Raji (cell line): ENCODE data around the gene CEBPE.

Experiments
- POLR2A ChIP-seq: IDR thresholded peaks from 2 replicates; pipeline ENCODE4 v1.6.1; 2011; ENCODE audit warnings: low read depth, low read length, control low read depth; ENCODE audit not compliant: insufficient read depth

The CEBPE gene

GRCh38 chr14:23147676-23148075 lies 28.6 kb upstream of the CEBPE start:
- TF ChIP-seq POLR2A = no peak

- TF ChIP-seq POLR2A = no peak
Measured at GRCh38 chr14:23146980-23147379, 27.9 kb upstream of the CEBPE start.

GRCh38 chr14:23146351-23146910 lies 27.4 kb upstream of the CEBPE start:
- no peak for TF ChIP-seq POLR2A

- TF ChIP-seq POLR2A = no peak
Measured at GRCh38 chr14:23145794-23146350, 26.8 kb upstream of the CEBPE start.

- no peak for TF ChIP-seq POLR2A
Measured at GRCh38 chr14:23143911-23144310, 24.9 kb upstream of the CEBPE start.

- no peak for TF ChIP-seq POLR2A
Measured at GRCh38 chr14:23142826-23143225, 23.8 kb upstream of the CEBPE start.

- TF ChIP-seq POLR2A = no peak
Measured at GRCh38 chr14:23141706-23142444, 22.8 kb upstream of the CEBPE start.

GRCh38 chr14:23140371-23140770 lies 21.3 kb upstream of the CEBPE start:
- TF ChIP-seq POLR2A = no peak

GRCh38 chr14:23139874-23140273 lies 20.8 kb upstream of the CEBPE start:
- TF ChIP-seq POLR2A = no peak

GRCh38 chr14:23137813-23138535 lies 18.9 kb upstream of the CEBPE start:
- no peak for TF ChIP-seq POLR2A

- TF ChIP-seq POLR2A = no peak
Measured at GRCh38 chr14:23137192-23137812, 18.2 kb upstream of the CEBPE start.

- TF ChIP-seq POLR2A = no peak
Measured at GRCh38 chr14:23136566-23137133, 17.6 kb upstream of the CEBPE start.

GRCh38 chr14:23132970-23133369 lies 13.9 kb upstream of the CEBPE start:
- TF ChIP-seq POLR2A = no peak

- no peak for TF ChIP-seq POLR2A
Measured at GRCh38 chr14:23131482-23131881, 12.4 kb upstream of the CEBPE start.

GRCh38 chr14:23130871-23131270 lies 11.8 kb upstream of the CEBPE start:
- no peak for TF ChIP-seq POLR2A
